Measurements from ENCODE around the gene RXFP4.
"Not testable (repeated sequence)": the region's sequence is repeated elsewhere in the genome, so short reads cannot be mapped to it uniquely, and the experiment has no call there.

The RXFP4 gene

GRCh38 chr1:155940993-155941844, at the start of gene RXFP4:
TSS of gene RXFP4 (plus strand) at chr1:155941638. CDS start at chr1:155941710, 72 bp downstream.
- no peak for DNase-seq (ENCODE audit: low read depth in 2 of 2)

DNA sequence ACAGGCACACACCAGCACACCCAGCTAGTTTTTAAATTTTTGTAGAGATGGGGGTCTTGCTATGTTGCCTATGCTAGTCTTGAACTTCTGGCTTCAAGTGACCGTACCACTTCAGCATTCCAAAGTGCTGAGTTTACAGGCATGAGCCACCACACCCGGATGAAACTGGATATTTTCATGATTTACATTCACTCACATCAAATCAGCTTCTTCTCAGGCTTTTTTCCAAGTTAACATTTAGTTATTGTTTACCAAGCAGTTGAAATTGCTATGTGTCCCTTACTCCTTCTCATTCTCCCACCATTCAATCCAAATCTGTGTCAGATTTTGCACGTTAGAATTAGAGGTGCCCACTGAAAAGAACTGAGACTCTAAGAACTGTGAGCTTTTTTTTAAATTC, 48.6 kb upstream of the RXFP4 start:
- no peak for DNase-seq (ENCODE audit: low read depth in 2 of 2)

GRCh38 chr1:155893389-155894142, 47.9 kb upstream of the RXFP4 start:
- no peak for DNase-seq (ENCODE audit: low read depth in 2 of 2)

GRCh38 chr1:155895617-155896016, 45.8 kb upstream of the RXFP4 start:
- not testable (repeated sequence) for DNase-seq (ENCODE audit: low read depth in 2 of 2)

DNA sequence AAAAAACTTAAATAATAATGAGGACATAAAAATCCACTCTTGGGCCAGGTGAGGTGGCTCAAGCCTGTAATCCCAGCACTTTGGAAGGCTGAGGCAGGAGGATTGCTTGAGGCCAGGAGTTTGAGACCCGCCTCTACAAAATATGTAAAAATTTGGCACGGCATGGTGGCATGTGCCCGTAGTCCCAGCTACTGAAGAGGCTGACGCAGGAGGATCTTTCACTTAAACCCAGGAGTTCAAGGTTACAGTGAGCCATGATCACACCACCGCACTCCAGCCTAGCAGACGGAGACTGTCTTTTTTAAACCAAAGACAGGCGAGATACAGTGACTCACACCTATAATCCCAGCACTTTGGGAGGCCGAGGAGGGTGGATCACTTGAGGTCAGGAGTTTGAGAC, 45.0 kb upstream of the RXFP4 start:
- not testable (repeated sequence) for DNase-seq (ENCODE audit: low read depth in 2 of 2)

- DNase-seq (ENCODE audit: low read depth in 2 of 2) = no peak
Measured at GRCh38 chr1:155897746-155898145, 43.7 kb upstream of the RXFP4 start.

GRCh38 chr1:155898888-155899287, 42.5 kb upstream of the RXFP4 start:
- no peak for DNase-seq (ENCODE audit: low read depth in 2 of 2)

GRCh38 chr1:155899683-155900082, 41.8 kb upstream of the RXFP4 start:
- no peak for DNase-seq (ENCODE audit: low read depth in 2 of 2)

- DNase-seq (ENCODE audit: low read depth in 2 of 2) = no peak
Measured at GRCh38 chr1:155900161-155900560, 41.3 kb upstream of the RXFP4 start.

GRCh38 chr1:155904261-155904660, 37.2 kb upstream of the RXFP4 start:
- no peak for DNase-seq (ENCODE audit: low read depth in 2 of 2)

- no peak for DNase-seq (ENCODE audit: low read depth in 2 of 2)
Measured at GRCh38 chr1:155909894-155910293, 31.5 kb upstream of the RXFP4 start.

DNA sequence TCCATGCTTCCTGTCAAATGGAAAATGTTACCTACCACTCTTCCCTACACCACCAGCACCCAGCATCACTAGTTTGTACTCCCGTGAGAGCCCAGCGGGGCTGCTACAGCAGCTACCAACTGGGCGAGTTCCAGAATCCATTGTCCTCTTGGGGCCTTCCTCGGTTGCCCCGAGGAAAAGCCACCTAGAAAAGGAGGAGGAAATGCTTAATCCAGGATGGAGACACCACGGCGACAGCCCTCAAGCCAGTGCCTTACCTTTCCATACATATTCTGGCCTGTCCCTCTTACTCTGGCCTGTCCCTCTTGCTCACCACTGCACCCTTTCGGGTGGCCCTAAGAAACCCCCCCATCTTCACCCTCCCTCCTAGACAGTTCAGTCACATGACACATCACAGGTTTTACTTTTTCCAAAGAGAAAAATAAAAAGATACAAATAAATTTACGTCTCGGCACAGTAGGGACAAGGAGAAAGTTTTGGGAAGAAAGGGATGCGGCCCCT, 30.8 kb upstream of the RXFP4 start:
- DNase-seq (ENCODE audit: low read depth in 2 of 2) = no peak

GRCh38 chr1:155911156-155912055, 30.0 kb upstream of the RXFP4 start, which contains the start of gene RIT1:
TSS of gene RIT1 (minus strand) at chr1:155911349. CDS start at chr1:155910761, 588 bp downstream.
- DNase-seq (ENCODE audit: low read depth in 2 of 2) = peak; percentile 77 to 81

- DNase-seq (ENCODE audit: low read depth in 2 of 2) = no peak
Measured at GRCh38 chr1:155912056-155912536, 29.3 kb upstream of the RXFP4 start.

DNA sequence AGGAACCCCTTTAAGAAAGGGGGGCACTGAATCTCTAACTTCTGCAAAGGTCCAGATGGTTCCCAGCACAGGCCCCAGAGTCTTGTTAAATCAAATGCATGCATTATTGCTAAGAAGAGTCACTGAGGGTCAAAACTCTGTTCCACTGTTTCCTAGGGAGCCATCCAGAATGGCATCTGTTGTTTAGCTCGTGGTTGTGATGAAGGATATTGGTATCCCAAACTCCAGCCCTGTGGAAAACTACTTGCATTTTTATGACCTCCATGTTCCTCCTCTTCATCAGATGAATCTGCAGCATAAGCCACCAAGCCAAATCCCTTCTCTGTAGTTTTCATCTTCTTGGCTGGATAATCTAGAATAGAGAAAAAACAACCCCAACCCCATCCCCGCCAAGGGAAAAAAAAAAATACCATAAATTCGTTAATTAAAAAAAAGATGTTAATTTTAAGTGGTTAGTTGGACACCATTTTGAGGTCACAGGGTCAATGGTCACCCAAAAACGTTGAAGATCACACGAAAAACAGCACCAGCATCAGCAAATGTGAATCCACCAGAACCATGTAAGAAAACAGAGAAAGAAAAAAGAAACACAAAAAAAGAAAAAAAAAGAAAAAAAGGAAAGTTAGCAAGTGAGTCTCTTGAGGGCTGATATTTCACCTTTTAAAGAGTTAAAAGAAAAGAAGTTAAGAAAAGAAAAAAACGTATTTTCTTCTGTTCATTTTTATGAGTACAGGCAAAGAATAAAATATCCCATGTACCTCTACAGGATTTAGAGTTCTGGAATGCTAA, 27.3 kb upstream of the RXFP4 start:
- no peak for DNase-seq (ENCODE audit: low read depth in 2 of 2)

DNA sequence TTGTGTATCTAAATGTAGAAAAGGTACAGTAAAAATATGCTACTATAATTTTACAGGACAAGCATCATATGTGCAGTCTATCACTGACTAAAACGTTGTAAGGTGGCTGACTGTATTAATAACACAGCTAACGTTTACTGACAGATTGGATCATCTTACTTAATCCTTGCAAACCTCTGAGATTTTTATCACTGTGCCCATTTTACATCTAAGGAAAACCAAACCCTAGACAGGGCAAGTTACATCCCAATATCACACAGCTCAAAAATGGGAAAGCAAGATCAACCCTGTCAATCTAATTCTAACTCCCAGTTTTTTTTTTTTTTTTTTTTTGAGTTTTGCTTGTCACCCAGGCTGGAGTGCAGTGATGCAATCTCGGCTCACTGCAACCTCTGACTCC, 22.8 kb upstream of the RXFP4 start:
- DNase-seq (ENCODE audit: low read depth in 2 of 2) = no peak

GRCh38 chr1:155919801-155920200, 21.6 kb upstream of the RXFP4 start:
- no peak for DNase-seq (ENCODE audit: low read depth in 2 of 2)

GRCh38 chr1:155920717-155921116, 20.7 kb upstream of the RXFP4 start:
- no peak for DNase-seq (ENCODE audit: low read depth in 2 of 2)

DNA sequence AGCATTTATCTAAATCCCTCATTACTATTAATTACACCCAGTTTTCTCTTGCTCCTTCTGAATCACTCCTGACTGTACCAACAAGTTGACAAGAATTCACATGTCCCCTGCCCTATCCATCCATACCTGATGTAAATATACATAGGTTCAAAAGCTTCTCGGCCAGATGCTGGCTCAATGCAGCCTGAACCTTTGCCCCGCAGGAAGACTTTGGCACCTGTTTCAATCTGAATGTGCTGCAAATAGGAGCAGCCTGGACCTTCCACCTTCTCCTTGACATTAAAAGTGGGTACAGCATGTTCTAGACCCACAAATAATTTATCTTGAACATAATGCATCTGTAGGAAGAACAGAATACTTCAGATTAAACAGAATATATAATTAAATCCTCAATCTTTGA, 15.9 kb upstream of the RXFP4 start:
- no peak for DNase-seq (ENCODE audit: low read depth in 2 of 2)

- no peak for DNase-seq (ENCODE audit: low read depth in 2 of 2)
Measured at GRCh38 chr1:155929057-155929456, 12.4 kb upstream of the RXFP4 start.

- DNase-seq (ENCODE audit: low read depth in 2 of 2) = not testable (repeated sequence)
Measured at GRCh38 chr1:155930725-155931124, 10.7 kb upstream of the RXFP4 start.

All from stimulated activated CD4-positive, alpha-beta T cell treated with anti-CD3 and anti-CD28 coated beads, Interleukin-4, amount 100 ng/mL, for 48 hours (primary cell).